SK-N-SH treated with all-trans-retinoic acid at 6 μM for 48 hours (cell line): ENCODE measurements around the gene PVALEF.

Experiments used
- ARNTL ChIP-seq: fragments of 450-650 bp; formaldehyde crosslinking; IDR thresholded peaks from 2 replicates; pipeline ENCODE4 v1.5.0; 2020; ENCODE audit warnings: low read depth, mild to moderate bottlenecking, moderate library complexity, borderline replicate concordance
- CREB5 ChIP-seq: fragments of 250-450 bp; sonication (Bioruptor Pico); IDR thresholded peaks from 2 replicates; pipeline ENCODE4 v1.5.1; 2020; ENCODE audit warnings: low read depth, mild to moderate bottlenecking, moderate library complexity
- CSRNP3 ChIP-seq: fragments of 250-450 bp; sonication (Bioruptor Pico); IDR thresholded peaks from 2 replicates; pipeline ENCODE4 v1.5.1; 2021; ENCODE audit warnings: mild to moderate bottlenecking, moderate library complexity
- GLIS3 ChIP-seq: fragments of 250-450 bp; sonication (Bioruptor Pico); IDR thresholded peaks from 2 replicates; pipeline ENCODE4 v1.5.0; 2020; ENCODE audit warnings: mild to moderate bottlenecking, moderate library complexity
- ISL1 ChIP-seq: fragments of 250-450 bp; sonication (Bioruptor Pico); IDR thresholded peaks from 2 replicates; pipeline ENCODE4 v2.1.2; 2022; ENCODE audit warnings: mild to moderate bottlenecking, moderate library complexity
- PATZ1 ChIP-seq: fragments of 250-450 bp; sonication (Bioruptor Pico); IDR thresholded peaks from 2 replicates; pipeline ENCODE4 v1.8.0; 2020; ENCODE audit warnings: mild to moderate bottlenecking, moderate library complexity, borderline replicate concordance
- POU6F1 ChIP-seq: fragments of 250-450 bp; sonication (Bioruptor Pico); IDR thresholded peaks from 2 replicates; pipeline ENCODE4 v1.8.0; 2021; ENCODE audit warnings: low read depth, mild to moderate bottlenecking, moderate library complexity, borderline replicate concordance
- PPARA ChIP-seq: fragments of 250-450 bp; sonication (Bioruptor Pico); IDR thresholded peaks from 2 replicates; pipeline ENCODE4 v1.5.0; 2020; ENCODE audit warnings: mild to moderate bottlenecking, borderline replicate concordance
- RARB ChIP-seq: fragments of 250-450 bp; sonication (Bioruptor Pico); IDR thresholded peaks from 2 replicates; pipeline ENCODE4 v1.8.0; 2021; ENCODE audit warnings: mild to moderate bottlenecking, moderate library complexity
- SNAI2 ChIP-seq: fragments of 250-450 bp; sonication (Bioruptor Pico); IDR thresholded peaks from 2 replicates; pipeline ENCODE4 v1.5.0; 2020; ENCODE audit warnings: mild to moderate bottlenecking, moderate library complexity
- ZFP30 ChIP-seq: fragments of 450-650 bp; formaldehyde crosslinking; IDR thresholded peaks from 2 replicates; pipeline ENCODE4 v1.5.0; 2022; ENCODE audit warnings: mild to moderate bottlenecking, moderate library complexity
- ZNF565 ChIP-seq: fragments of 450-650 bp; formaldehyde crosslinking; conservative IDR thresholded peaks from 2 replicates; pipeline ENCODE4 v1.5.0; 2020; ENCODE audit warnings: low read depth, mild to moderate bottlenecking, moderate library complexity

GRCh38 chr17:81180836-81181810 is 15.8 kb downstream of the PVALEF start:
- TF ChIP-seq CSRNP3 (no peak), PATZ1 (no peak), ZFP30 (CRISPR knock-in tag) (no peak), ZNF565 (no peak), PPARA (CRISPR knock-in tag) (no peak), POU6F1 (CRISPR knock-in tag) (no peak), RARB (CRISPR knock-in tag) (no peak), SNAI2 (CRISPR knock-in tag) (no peak), ARNTL (CRISPR knock-in tag) (no peak), CREB5 (no peak), ISL1 (CRISPR knock-in tag) (no peak), GLIS3 (CRISPR knock-in tag) (no peak)
